BE2C (cell line): ENCODE results near the gene GNG7.
"Not testable (repeated sequence)": the region's sequence is repeated elsewhere in the genome, so short reads cannot be mapped to it uniquely, and the experiment has no call there.

ENCODE experiments used
- DNase-seq: peaks from one replicate; pipeline ENCODE4 v3.0.0-alpha.2; 2020
- H3K27me3 ChIP-seq: fragments of 250-450 bp; sonication (Bioruptor Pico); 2 replicates; pipeline ENCODE4 v1.5.1; 2020; ENCODE audit warnings: mild to moderate bottlenecking
- H3K36me3 ChIP-seq: fragments of 250-450 bp; sonication (Bioruptor Pico); 2 replicates; pipeline ENCODE4 v1.5.1; 2020; ENCODE audit warnings: mild to moderate bottlenecking
- H3K4me1 ChIP-seq: fragments of 250-450 bp; sonication (Bioruptor Pico); 2 replicates; pipeline ENCODE4 v1.5.1; 2020
- H3K4me3 ChIP-seq: 2 replicates; pipeline ENCODE4 v1.5.1; 2011; ENCODE audit warnings: low read depth, low read length
- H3K9me3 ChIP-seq: fragments of 250-450 bp; sonication (Bioruptor Pico); 2 replicates; pipeline ENCODE4 v1.5.1; 2020
- TF ChIP-seq, protein P1 (sequence below): IDR thresholded peaks from 2 replicates; pipeline ENCODE4 v1.5.1; 2012; ENCODE audit warnings: mild to moderate bottlenecking, low read depth, low read length

GNG7 gene

DNA sequence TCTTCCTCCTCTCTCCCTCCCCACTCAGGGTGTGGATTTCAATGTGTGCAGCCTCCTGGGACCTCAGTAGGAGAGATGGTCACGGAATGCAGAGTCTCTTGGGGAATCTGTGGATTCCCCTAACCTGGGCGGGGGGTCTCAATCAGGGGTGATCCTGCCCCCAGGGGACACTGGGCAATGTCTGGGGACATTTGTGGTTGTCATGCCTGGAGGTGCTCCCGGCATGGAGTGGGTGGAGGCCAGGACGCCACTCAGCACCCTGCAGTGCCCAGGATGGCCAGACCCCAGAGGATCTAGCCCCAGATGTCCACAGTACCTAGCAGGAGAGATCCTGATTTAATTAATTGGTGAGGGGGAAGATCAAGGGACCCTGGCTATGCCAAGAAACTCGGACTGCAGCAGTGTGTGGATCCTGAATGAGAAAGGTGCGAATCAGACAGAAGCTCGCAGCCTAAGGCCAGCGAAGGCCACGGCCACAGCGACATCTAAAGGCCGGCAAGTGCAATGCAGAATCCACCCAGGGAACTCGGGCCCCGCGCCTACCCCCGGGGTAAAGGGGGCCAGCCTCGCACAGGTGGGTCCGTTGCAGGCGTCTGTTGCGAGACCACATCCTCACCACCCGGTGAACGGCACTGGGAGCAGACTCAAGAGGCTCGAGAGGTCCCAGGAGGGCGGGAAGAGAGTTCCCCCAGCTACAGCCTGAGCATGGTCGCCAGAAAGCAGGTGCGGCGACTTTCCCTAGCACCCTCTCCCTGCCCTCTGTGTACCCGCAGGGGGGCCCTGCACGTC, 88.8 kb downstream of the GNG7 start:
- H3K27me3 ChIP-seq: peaks cover 5% of the 10 kb centered on the region; the same call in 1 of the 2 replicates
- no peaks in the 10 kb centered on the region for H3K4me1 ChIP-seq
- TF ChIP-seq, protein P1, sequence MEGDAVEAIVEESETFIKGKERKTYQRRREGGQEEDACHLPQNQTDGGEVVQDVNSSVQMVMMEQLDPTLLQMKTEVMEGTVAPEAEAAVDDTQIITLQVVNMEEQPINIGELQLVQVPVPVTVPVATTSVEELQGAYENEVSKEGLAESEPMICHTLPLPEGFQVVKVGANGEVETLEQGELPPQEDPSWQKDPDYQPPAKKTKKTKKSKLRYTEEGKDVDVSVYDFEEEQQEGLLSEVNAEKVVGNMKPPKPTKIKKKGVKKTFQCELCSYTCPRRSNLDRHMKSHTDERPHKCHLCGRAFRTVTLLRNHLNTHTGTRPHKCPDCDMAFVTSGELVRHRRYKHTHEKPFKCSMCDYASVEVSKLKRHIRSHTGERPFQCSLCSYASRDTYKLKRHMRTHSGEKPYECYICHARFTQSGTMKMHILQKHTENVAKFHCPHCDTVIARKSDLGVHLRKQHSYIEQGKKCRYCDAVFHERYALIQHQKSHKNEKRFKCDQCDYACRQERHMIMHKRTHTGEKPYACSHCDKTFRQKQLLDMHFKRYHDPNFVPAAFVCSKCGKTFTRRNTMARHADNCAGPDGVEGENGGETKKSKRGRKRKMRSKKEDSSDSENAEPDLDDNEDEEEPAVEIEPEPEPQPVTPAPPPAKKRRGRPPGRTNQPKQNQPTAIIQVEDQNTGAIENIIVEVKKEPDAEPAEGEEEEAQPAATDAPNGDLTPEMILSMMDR: peak; percentile 91
- H3K9me3 ChIP-seq: no peaks in the 10 kb centered on the region
- no peaks in the 10 kb centered on the region for H3K36me3 ChIP-seq
- no peak overlapping the region for H3K4me3 ChIP-seq
- DNase-seq: peak; percentile 56

DNA sequence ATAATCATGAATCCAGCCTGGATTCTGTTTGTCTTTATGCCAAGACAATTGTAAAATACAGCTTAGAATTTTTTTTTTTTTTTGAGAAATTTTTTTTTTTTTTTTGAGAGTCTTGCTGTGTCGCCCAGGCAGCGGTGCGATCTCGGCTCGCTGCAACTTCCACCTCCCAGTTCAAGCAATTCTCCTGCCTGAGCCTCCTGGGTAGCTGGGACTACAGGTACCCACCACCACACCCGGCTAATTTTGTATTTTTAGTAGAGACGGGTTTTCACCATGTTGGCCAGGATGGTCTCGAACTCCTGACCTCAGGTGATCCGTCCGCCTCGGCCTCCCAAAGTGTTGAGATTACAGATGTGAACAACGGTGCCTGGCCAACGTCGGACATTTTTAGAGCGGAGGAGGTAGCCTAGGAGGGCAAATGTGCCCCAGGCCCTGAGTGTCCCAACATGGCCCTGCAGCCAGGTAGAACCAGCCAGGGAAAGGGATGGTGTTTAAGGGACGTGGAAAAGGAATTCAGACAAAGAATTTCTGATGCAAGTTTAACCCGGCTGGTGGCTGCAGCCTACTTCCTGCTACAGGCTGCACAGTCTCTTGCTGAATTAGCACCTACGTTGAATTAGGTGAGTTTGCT, 89.8 kb downstream of the GNG7 start:
- H3K9me3 ChIP-seq: no peaks in the 10 kb centered on the region
- peaks cover 5% of the 10 kb centered on the region; the same call in 1 of the 2 replicates for H3K27me3 ChIP-seq

DNA sequence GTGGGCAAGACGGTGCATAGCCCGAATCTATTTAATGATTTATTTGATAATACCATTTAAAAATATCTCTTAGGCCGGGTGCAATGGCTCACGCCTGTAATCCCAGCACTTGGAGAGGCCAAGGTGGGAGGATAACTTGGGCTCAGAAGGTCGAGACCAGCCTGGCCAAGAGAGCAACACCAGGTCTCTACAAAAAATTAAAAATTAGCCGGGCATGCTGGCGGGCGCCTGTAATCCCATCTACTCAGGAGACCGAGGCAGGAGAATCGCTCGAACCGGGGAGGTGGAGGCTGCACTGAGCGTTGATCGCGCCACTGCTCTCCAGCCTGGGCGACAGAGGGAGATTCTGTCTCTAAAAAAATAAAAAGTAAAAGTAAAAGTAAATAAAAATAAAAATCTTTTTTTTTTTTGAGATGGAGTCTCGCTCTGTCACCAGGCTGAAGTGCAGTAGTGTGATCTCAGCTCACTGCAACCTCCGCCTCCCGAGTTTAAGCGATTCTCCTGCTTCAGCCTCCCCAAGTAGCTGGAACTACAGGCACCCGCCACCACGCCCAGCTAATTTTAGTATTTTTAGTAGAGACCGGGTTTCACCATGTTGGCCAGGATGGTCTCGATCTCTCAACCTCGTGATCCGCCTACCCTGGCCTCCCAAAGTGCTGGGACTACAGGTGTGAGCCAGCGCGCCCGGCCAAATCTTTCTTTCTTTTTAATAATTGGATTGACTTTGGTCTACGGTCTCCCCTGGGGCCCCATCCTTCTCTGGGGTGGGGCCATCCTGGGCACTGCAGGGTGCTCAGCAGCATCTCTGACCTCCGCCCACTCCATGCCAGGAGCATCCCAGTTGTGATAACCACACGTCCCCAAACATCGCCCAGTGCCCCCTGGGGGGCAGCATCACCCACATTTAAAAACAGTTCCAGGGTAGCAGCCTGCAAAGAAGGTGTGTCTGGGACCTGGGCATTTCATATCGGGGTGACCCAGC, 90.7 kb downstream of the GNG7 start:
- Histone ChIP-seq H3K27me3 (peaks cover 5% of the 10 kb centered on the region; the same call in 1 of the 2 replicates), H3K4me3 (no peak overlapping the region), H3K9me3 (no peaks in the 10 kb centered on the region), H3K4me1 (no peaks in the 10 kb centered on the region), H3K36me3 (no peaks in the 10 kb centered on the region)
- TF ChIP-seq, protein P1: peak; percentile 20
- DNase-seq: no peak

More for the DNA sequence above, 89.8 kb downstream of the GNG7 start:
- DNase-seq: no peak
- TF ChIP-seq, protein P1: no peak
- no peak overlapping the region for H3K4me3 ChIP-seq
- no peaks in the 10 kb centered on the region for H3K4me1 ChIP-seq
- no peaks in the 10 kb centered on the region for H3K36me3 ChIP-seq

DNA sequence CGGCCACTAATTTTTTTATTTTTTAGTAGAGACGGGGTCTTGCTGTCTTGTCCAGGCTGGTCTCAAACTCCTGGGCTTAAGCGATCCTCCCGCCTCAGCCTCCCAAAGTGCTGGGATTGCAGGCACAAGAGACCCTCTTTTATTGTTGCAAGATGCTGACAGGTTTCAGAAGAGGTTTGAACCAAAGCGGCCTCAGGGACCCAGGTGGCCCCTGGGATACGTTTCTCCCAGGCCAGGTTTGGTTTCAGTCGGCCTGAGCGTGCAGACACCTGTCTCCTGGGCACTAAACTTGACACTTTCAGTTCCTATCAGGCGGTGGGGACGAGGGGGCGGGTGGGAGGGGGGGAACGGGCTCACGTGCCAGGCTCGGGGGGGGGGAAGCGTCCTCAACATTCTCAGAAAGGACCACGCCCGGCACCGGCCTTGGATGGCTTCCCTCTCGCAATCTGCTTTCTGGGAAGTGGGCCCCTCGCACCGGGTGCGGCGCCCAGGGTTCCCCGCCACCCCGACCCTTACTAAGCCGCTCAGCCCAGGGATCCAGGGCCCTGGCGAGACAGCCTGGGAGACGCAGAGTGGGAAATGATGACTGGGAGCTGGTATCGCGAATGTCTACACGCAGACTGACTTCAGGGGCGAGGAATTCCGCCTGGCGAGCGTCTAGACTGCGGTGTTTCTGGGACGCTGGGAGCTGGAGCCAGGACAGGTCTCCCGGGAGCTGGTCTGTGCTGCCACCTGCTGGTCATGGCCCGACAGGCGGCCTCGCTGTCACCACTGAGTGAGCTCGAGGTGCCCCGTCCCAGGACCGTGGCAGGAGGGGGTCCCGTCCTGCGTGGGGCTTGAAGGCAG, 91.6 kb downstream of the GNG7 start:
- peak; percentile 94 for DNase-seq
- Histone ChIP-seq H3K36me3 (no peaks in the 10 kb centered on the region), H3K4me1 (no peaks in the 10 kb centered on the region), H3K9me3 (no peaks in the 10 kb centered on the region), H3K27me3 (peaks cover 5% of the 10 kb centered on the region; the same call in 1 of the 2 replicates), H3K4me3 (peak overlapping the region; percentile 51)
- TF ChIP-seq, protein P1: peak; percentile 91

DNA sequence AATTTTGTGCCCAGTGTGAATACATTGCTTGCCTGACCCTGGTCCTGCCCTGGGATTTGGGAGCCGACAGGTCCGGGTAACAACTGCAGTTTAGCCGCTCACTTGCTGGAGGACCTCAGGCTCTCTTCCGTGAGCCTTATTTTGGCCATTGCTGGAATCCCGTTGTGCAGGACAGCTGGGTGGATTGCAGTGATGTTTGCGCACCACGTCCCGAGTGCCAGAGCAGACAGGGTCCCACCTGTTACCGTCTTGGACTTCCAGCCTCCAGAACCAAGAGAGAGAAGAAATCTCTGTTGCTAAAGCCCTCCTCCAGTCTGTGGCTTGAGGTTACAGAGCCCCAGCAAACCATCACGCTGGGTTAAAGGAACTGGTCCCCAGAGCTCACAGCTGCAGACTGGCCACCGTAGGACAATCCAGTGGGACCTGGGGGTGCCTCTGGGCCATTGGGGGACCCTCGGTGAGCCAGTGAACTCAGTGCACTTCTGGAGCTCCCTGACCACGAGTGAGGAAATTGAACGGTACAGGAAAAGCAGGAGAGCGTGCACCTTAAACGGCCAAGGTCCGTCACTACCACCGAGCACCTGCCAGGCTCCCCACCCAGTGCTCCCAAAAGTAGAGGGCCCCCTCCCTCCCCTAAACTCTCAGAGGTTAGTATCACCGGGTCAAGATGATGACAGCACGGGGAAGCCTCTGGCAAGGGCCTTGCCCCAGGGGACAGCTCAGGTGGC, 92.9 kb downstream of the GNG7 start:
- Histone ChIP-seq H3K9me3 (no peaks in the 10 kb centered on the region; the same call in 1 of the 2 replicates), H3K4me1 (no peaks in the 10 kb centered on the region), H3K36me3 (no peaks in the 10 kb centered on the region), H3K4me3 (no peak overlapping the region), H3K27me3 (peaks cover 5% of the 10 kb centered on the region; the same call in 1 of the 2 replicates)
- TF ChIP-seq, protein P1: no peak
- DNase-seq: no peak

DNA sequence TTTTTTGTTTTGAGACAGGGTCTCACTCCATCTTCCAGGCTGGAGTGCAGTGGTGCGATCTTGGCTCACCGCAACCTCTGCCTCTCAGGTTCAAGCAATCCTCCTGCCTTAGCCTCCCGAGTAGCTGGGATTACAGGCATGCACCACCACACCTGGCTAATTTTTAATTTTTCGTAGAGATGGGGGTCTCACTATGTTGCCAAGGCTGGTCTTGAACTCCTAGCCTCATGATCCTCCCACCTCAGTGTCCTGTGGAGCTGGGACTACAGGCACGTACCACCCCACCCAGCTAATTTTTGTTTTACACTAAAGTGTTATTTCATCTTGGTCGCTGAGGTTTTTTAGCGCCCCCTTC, 93.5 kb downstream of the GNG7 start:
- H3K4me3 ChIP-seq, H3K4me1 ChIP-seq: not testable (repeated sequence)

More for the DNA sequence above, 93.5 kb downstream of the GNG7 start:
- DNase-seq, H3K9me3 ChIP-seq, H3K36me3 ChIP-seq, H3K27me3 ChIP-seq: not testable (repeated sequence)
